IMR-90 (cell line): Measurements from ENCODE around the gene TTC16. TPM values are rescaled to one million over a fixed set of nuclear protein-coding genes. Genes with fewer than 3 reads are reported as not detected.

Experiments
- ATAC-seq: fragments of 200-7000 bp; cut with Tn5 transposase; 2 replicates; pipeline ENCODE4 v1.9.1; 2020; ENCODE audit warnings: low read depth, mild to moderate bottlenecking, moderate library complexity
- BruUV-seq: library from RNA; stranded (reverse); fragments of 400-500 nt; replicated peaks from 2 replicates; lab custom pipeline; 2021; lab: Mats Ljungman, UMichigan
- CTCF ChIA-PET: fragments of 300-600 bp; formaldehyde crosslinking; extraction: SDS; loops from one replicate; lab custom pipeline; 2021; ENCODE audit warnings: antibody characterized with exemption; lab: Yijun Ruan, JAX
- POLR2A ChIA-PET: fragments of 300-600 bp; sonication (Branson Sonifier 250); formaldehyde crosslinking; loops from one replicate; lab custom pipeline; 2022; ENCODE audit warnings: antibody characterized with exemption; ENCODE audit not compliant: unreplicated experiment; lab: Charles Lee
- DNase-seq: peaks from one replicate; pipeline ENCODE4 v3.0.0; 2013
- H2AFZ ChIP-seq: replicated peaks from 2 replicates; pipeline ENCODE3; 2013; ENCODE audit warnings: low read length, mild to moderate bottlenecking; ENCODE audit not compliant: poor library complexity
- H2AK5ac ChIP-seq: 2 replicates; pipeline ENCODE4 v1.6.1; 2013; ENCODE audit warnings: low read depth, low read length, inconsistent platforms
- H2AK9ac ChIP-seq: replicated peaks from 2 replicates; pipeline ENCODE3; 2013; ENCODE audit warnings: mild to moderate bottlenecking, low read depth, low read length, moderate library complexity; ENCODE audit not compliant: poor library complexity
- H2BK120ac ChIP-seq: 2 replicates; pipeline ENCODE4 v1.6.1; 2013; ENCODE audit warnings: low read depth, low read length, inconsistent platforms
- H2BK15ac ChIP-seq: 3 replicates; pipeline ENCODE4 v1.6.1; 2013; ENCODE audit warnings: low read depth, low read length, inconsistent platforms
- H2BK20ac ChIP-seq: 2 replicates; pipeline ENCODE4 v1.6.1; 2013; ENCODE audit warnings: low read depth, mild to moderate bottlenecking, inconsistent platforms, low read length, moderate library complexity
- H2BK5ac ChIP-seq: 2 replicates; pipeline ENCODE4 v1.6.1; 2013; ENCODE audit warnings: mild to moderate bottlenecking, low read depth, low read length, inconsistent platforms; ENCODE audit not compliant: poor library complexity, severe bottlenecking
- H3K14ac ChIP-seq: replicated peaks from 2 replicates; pipeline ENCODE4 v1.6.1; 2013; ENCODE audit warnings: low read depth, low read length, inconsistent platforms
- H3K18ac ChIP-seq: 2 replicates; pipeline ENCODE4 v1.6.1; 2013; ENCODE audit warnings: low read depth, low read length, control low read depth
- H3K23ac ChIP-seq: 2 replicates; pipeline ENCODE4 v1.6.1; 2013; ENCODE audit warnings: low read depth, low read length, inconsistent platforms
- H3K27ac ChIP-seq: 2 replicates; pipeline ENCODE4 v1.5.1; 2013; ENCODE audit warnings: mild to moderate bottlenecking, control low read depth, low read length; ENCODE audit not compliant: insufficient read depth
- H3K27me3 ChIP-seq: 2 replicates; pipeline ENCODE4 v1.6.1; 2013; ENCODE audit warnings: low read length; ENCODE audit not compliant: control insufficient read depth, insufficient read depth
- H3K36me3 ChIP-seq: 2 replicates; pipeline ENCODE4 v1.6.1; 2013; ENCODE audit warnings: low read length, mixed read lengths; ENCODE audit not compliant: control insufficient read depth, insufficient read depth
- H3K4ac ChIP-seq: 2 replicates; pipeline ENCODE4 v1.6.1; 2013; ENCODE audit warnings: low read depth, low read length, inconsistent platforms
- H3K4me1 ChIP-seq: 2 replicates; pipeline ENCODE4 v1.6.1; 2013; ENCODE audit warnings: low read length, mixed read lengths; ENCODE audit not compliant: control insufficient read depth, insufficient read depth
- H3K4me2 ChIP-seq: 2 replicates; pipeline ENCODE4 v1.6.1; 2013; ENCODE audit warnings: low read depth, mild to moderate bottlenecking, control low read depth, low read length, moderate library complexity
- H3K4me3 ChIP-seq: 2 replicates; pipeline ENCODE4 v1.5.1; 2013; ENCODE audit warnings: low read depth, mild to moderate bottlenecking, control low read depth, low read length, moderate library complexity; ENCODE audit not compliant: insufficient read depth
- H3K56ac ChIP-seq: 2 replicates; pipeline ENCODE4 v1.6.1; 2013; ENCODE audit warnings: low read length, inconsistent platforms; ENCODE audit not compliant: insufficient read depth; ENCODE audit errors: extremely low read depth
- H3K79me1 ChIP-seq, 2 experiments: 2 replicates each; pipeline ENCODE4 v1.6.1; 2013; ENCODE audit warnings: low read length in 2 of 2, inconsistent platforms in 1 of 2, low read depth in 1 of 2
- H3K9ac ChIP-seq: 2 replicates; pipeline ENCODE4 v1.6.1; 2013; ENCODE audit warnings: low read depth, low read length, control low read depth
- H3K9me1 ChIP-seq: 2 replicates; pipeline ENCODE4 v1.6.1; 2013; ENCODE audit warnings: low read length, inconsistent platforms; ENCODE audit not compliant: insufficient read depth
- H3K9me3 ChIP-seq: 2 replicates; pipeline ENCODE4 v1.6.1; 2013; ENCODE audit warnings: low read length; ENCODE audit not compliant: control insufficient read depth, insufficient read depth
- H4K20me1 ChIP-seq: 2 replicates; pipeline ENCODE4 v1.6.1; 2013; ENCODE audit warnings: low read length, inconsistent platforms; ENCODE audit not compliant: insufficient read depth
- H4K5ac ChIP-seq: 2 replicates; pipeline ENCODE4 v1.6.1; 2013; ENCODE audit warnings: mild to moderate bottlenecking, low read depth, low read length, control low read depth
- H4K8ac ChIP-seq, 2 experiments: 2 replicates each; pipeline ENCODE4 v1.6.1; 2013; ENCODE audit warnings: low read depth in 2 of 2, low read length in 2 of 2, control low read depth in 1 of 2, inconsistent platforms in 1 of 2
- H4K91ac ChIP-seq: 2 replicates; pipeline ENCODE4 v1.6.1; 2013; ENCODE audit warnings: low read depth, low read length, inconsistent platforms; ENCODE audit not compliant: insufficient read depth
- RAD21 ChIP-seq: IDR thresholded peaks from 2 replicates; pipeline ENCODE4 v1.6.1; 2012; ENCODE audit warnings: low read length, improper control_type of control experiment
- RFX5 ChIP-seq: IDR thresholded peaks from 2 replicates; pipeline ENCODE4 v1.8.0; 2012; ENCODE audit warnings: low read depth, mild to moderate bottlenecking, low read length, moderate library complexity
- WGBS, 2 experiments: methylation state at CpG; one replicate each; pipeline versions ENCODE4 v1.1.5 to v1.1.7; 2013; ENCODE audit warnings: missing lambda C conversion rate in 2 of 2; ENCODE audit not compliant: insufficient read length in 1 of 2; ENCODE audit errors: extremely low coverage in 2 of 2; 5-methylcytosine and 5-hydroxymethylcytosine counted together
- dilution Hi-C: fragments of 300-500 bp; cut with HindIII; formaldehyde crosslinking; loops from one replicate; pipeline ENCODE4 v1.14.3; 2018; ENCODE audit warnings: low sequenced_read_pairs; ENCODE audit not compliant: unreplicated experiment
- in situ Hi-C: fragments of 300-500 bp; cut with MboI; formaldehyde crosslinking; loops from 3 replicates; pipeline ENCODE4 v1.14.3; 2019; ENCODE audit warnings: low sequenced_read_pairs, inconsistent platforms, mixed read lengths
- intact Hi-C: fragments of 100-400 bp; cut with micrococcal nuclease; formaldehyde crosslinking; loops from 2 replicates; pipeline ENCODE4 v1.10.0; 2022
- polyA plus RNA-seq, 3 experiments: library from polyadenylated mRNA; depleted of rRNA; stranded (reverse); fragments of >200 nt; gene quantifications; 2 replicates each; pipeline ENCODE4 v1.2.3, GENCODE V29; 2012; ENCODE audit warnings: low replicate concordance in 1 of 3
- total RNA-seq: library from RNA; depleted of rRNA; stranded (reverse); fragments of >200 nt; gene quantifications from 2 replicates; pipeline ENCODE4 v1.2.3, GENCODE V29; 2012

The TTC16 gene
- total and polyA plus RNA-seq, 2 of the 4 experiments (the other 2 are of a cell fraction): 0.02 TPM; not detected in 1

DNA sequence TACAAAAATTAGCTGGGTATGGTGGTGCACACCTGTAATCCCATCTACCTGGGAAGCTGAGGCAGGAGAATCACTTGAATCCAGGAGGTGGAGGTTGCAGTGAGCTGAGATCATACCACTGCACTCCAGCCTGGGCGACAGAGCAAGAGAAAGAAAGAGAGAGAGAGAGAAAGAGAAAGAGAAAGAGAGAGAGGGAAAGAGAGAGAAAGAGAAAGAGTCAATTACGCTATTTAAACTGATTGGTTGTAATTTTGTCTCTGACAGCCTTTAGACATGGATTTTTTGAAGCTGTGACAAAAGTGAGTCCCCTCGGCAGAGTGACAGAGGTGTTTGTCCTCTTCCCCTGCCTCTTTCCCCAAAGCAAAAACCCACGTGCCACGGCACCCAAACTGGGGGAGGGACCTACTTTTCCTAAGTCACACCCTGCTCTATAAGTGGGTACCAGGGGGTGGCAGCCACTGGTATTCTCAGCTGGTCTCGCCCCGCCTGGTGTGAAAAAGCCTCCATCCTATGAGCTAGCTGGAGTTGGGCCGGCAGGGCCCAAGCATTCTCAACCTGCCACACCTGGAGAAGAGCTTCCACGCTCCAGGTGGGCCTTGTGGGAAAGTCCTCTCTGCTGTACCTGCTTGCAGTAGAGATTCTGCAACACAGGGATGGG lies 12.5 kb upstream of the TTC16 start:
- Histone ChIP-seq H3K27me3 (no peaks in the 10 kb centered on the region; the same call in 1 of the 2 replicates), H2AK9ac (no peak overlapping the region), H3K79me1 (no peaks in the 10 kb centered on the region), H3K18ac (no peak overlapping the region), H4K20me1 (no peaks in the 10 kb centered on the region), H4K8ac (no peak overlapping the region), H3K4me2 (no peak overlapping the region), H3K4me3 (no peak overlapping the region), H4K91ac (no peak overlapping the region), H2BK120ac (no peak overlapping the region), H2BK15ac (no peak overlapping the region), H3K4me1 (no peaks in the 10 kb centered on the region), H3K14ac (no peak overlapping the region), H3K23ac (no peak overlapping the region), H3K27ac (no peak overlapping the region), H2AK5ac (no peak overlapping the region), H3K9me1 (no peaks in the 10 kb centered on the region; the same call in none of the 2 replicates), H3K36me3 (no peaks in the 10 kb centered on the region), H3K9me3 (no peaks in the 10 kb centered on the region), H2AFZ (no peak overlapping the region), H2BK20ac (no peak overlapping the region), H3K9ac (no peak overlapping the region), H3K4ac (no peak overlapping the region), H2BK5ac (no peak overlapping the region), H4K5ac (no peak overlapping the region), H3K56ac (no peak overlapping the region)
- DNase-seq: no peak
- BruUV-seq: no TSS peak
- no peak for TF ChIP-seq RFX5
- TF ChIP-seq RAD21: no peak
- in situ Hi-C loops (no loop called here), intact Hi-C loops (no loop called here), dilution Hi-C loops (no loop called here)
- CTCF ChIA-PET: interaction anchor here (1.5 kb wide), 1 partner anchor 31 kb away, joined by 5 read pairs; the partner anchor contains the start of gene TOR2A
- POLR2A ChIA-PET: no interaction called here
- ATAC-seq: no peak
- WGBS, 2 experiments: 50% methylated on average over 1 of the region's 9 CpGs; no CpG with 5 or more reads in 1 of the 2 experiments
